HCT116 (cell line): ENCODE data around the gene PLPPR3.

ENCODE experiments used
- CTCF ChIP-seq, 3 experiments: fragments of 200-600 bp in 1 of 3; sonication (generic) in 1 of 3; IDR thresholded peaks in 2 of 3; conservative IDR thresholded peaks in 1 of 3; 2 replicates each; pipeline ENCODE4 v1.5.1; 2012 to 2017; ENCODE audit warnings: low read depth in 2 of 3, low read length in 2 of 3, antibody characterized with exemption in 1 of 3, borderline replicate concordance in 1 of 3, control low read depth in 1 of 3, mild to moderate bottlenecking in 1 of 3, mixed read lengths in 1 of 3, mixed run types in 1 of 3, moderate library complexity in 1 of 3; ENCODE audit not compliant: insufficient read depth in 1 of 3
- ELF1 ChIP-seq: IDR thresholded peaks from 2 replicates; pipeline ENCODE4 v1.6.1; 2012; ENCODE audit warnings: low read depth, borderline replicate concordance
- JUND ChIP-seq: IDR thresholded peaks from 2 replicates; pipeline ENCODE4 v1.6.1; 2012

DNA sequence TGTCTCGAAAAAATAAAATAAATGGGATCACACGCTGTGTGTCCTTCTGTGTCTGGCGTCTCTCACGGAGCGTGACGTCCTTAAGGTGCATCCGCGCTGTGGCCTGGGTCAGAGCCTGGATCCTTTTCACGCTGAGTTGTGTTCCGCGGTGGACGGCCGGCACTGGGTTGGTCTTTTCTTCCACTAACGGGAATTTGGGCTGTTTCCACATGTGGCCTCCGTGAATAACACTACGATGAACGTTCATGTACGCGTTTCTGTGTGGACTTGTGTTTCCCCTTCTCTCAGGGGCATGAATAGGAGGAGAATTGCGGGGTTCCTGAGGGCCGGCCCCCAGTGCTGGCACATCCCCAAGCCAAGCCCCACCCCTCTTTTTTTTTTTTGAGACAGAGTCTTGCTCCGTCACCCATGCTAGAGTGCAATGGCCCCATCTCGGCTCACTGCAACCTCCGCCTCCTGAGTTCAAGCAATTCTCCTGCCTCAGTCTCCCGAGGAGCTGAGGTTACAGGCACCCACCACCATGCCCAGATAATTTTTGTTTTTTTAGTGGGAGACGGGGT lies 30.7 kb downstream of the PLPPR3 start:
- TF ChIP-seq CTCF (IDR thresholded peaks at IDR 0.05 in 2 of 3, conservative IDR thresholded peaks at IDR 0.05 in 1 of 3; ENCODE audit: borderline replicate concordance in 1 of 3, insufficient read depth in 1 of 3, low read depth in 2 of 3, low read length in 2 of 3) (no peak), JUND (no peak), ELF1 (no peak)
